Right lung (tissue), 5 donors: Measurements from ENCODE around the gene NUDCD3. TPM values are rescaled to one million over a fixed set of nuclear protein-coding genes. Genes with fewer than 3 reads are reported as not detected.

Experiments
- polyA plus RNA-seq, 5 donors: library from polyadenylated mRNA; unstranded; fragments of 120-200 nt; gene quantifications; one replicate each; pipeline versions ENCODE4 v1.2.1 to v1.2.3, GENCODE V29; 2013; ENCODE audit warnings: inconsistent platforms in 1 of 5, low replicate concordance in 1 of 5; ENCODE audit not compliant: insufficient read length in 5 of 5, insufficient read depth in 1 of 5

The NUDCD3 gene
- polyA plus RNA-seq, 5 donors: 79.4 to 95.3 (median 83.8) TPM

Other genes starting within 250 kb of the NUDCD3 start
- under 1 TPM; 0.73 to 0.96 (median 0.85) TPM for gene CAMK2B, start 165.1 kb downstream of the NUDCD3 start, polyA plus RNA-seq
- under 1 TPM; 0.21 to 0.42 (median 0.33) TPM for gene NPC1L1, start 50.7 kb upstream of the NUDCD3 start, polyA plus RNA-seq
- 10 to 100 TPM; 63.1 to 82.2 (median 73.7) TPM for gene DDX56, start 83.2 kb upstream of the NUDCD3 start, polyA plus RNA-seq
- 100 to 1,000 TPM in 1 of 5 donors, 10 to 100 TPM in 4; 88.1 to 104 (median 93.4) TPM for gene TMED4, start 91.6 kb upstream of the NUDCD3 start, polyA plus RNA-seq
- gene OGDH, start 116.0 kb upstream of the NUDCD3 start, polyA plus RNA-seq: 10 to 100 TPM; 40.6 to 58.8 (median 53.7) TPM